Fibroblast of skin of right biceps (primary cell): Measurements from ENCODE around the gene YWHAQ.
"Not testable (repeated sequence)": the region's sequence is repeated elsewhere in the genome, so short reads cannot be mapped to it uniquely, and the experiment has no call there.

Experiments
- DNase-seq: peaks from one replicate; pipeline ENCODE4 v3.0.0-alpha.2; 2013

Gene YWHAQ

DNA sequence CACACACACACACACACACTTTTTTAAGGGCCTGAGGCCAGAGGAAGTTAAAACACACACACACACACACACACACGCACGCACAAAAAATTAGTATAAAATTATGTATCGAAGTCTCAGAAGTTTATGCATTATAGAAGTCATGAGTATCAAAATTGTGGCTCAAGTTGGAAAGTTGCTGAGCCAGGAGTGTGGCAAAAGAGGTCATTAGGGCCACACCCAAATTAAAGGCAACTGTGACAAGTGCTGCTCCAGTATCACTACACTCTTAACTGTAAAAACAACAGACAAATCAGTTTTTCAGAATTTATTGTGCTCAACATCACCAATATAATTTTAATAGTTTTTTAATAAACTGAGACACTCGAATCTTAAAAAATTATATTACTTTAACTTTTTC is 36.9 kb downstream of the YWHAQ start:
- no peak for DNase-seq

DNA sequence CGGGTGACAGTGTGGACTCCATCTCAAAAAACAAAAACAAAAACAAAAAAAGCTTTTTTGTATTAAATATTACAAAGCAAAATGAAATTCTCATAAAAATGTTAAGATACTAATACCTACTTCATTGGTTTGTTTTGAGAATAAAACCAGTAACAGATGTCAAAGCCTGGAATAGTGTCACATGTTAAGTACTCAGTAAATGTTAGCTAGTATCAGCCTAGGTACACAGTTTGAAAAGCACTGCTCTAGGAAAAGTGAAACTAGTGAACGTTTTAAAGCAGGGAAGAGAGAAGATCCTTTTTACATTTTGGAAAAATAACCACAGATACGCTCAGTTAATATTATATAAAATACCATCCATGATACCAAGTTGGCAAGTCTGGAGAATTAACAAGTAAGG is 38.1 kb downstream of the YWHAQ start:
- DNase-seq, result no peak

- no peak for DNase-seq
Measured at GRCh38 chr2:9590641-9591040, 40.2 kb downstream of the YWHAQ start.

DNA sequence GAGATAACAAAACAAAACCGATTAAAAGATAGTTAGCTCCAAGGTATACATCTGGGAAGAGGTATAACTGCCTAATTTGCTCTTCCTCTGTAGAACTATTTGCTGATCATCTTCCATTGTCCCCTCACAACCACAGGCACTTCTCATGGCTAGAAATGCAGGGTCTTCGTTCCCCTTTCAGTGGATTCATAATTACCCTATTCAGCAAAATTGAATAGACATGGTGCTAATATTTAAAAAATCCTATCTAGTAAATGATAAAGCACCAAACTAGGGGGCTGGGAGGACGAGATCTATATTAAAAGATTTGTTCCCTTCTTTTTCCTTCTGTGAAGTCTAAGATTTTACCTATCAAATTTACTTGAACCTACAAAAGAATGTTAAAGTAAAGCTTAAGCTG is 44.3 kb downstream of the YWHAQ start:
- no peak for DNase-seq

GRCh38 chr2:9585486-9585885 is 45.3 kb downstream of the YWHAQ start:
- no peak for DNase-seq

DNA sequence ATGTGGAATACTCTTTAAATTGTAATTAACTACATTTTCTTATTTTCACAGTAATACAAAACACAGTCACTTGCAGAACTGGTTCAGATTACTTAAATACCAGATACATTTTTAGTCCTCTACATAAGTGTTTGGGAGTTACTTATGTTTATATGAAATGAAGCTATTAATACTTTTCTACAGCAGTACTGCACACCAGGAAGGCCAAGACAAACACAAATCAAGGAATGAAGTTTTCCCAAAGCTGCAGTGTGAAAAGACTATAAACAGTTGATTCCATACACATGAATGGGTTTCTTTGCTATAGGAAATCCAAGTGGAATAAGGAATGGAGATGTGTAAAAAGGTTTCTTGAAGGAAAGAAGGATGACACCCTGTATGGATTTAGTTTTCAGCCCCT is 45.9 kb downstream of the YWHAQ start:
- DNase-seq, result not testable (repeated sequence)

GRCh38 chr2:9582624-9583023 is 48.2 kb downstream of the YWHAQ start:
- DNase-seq, result no peak

DNA sequence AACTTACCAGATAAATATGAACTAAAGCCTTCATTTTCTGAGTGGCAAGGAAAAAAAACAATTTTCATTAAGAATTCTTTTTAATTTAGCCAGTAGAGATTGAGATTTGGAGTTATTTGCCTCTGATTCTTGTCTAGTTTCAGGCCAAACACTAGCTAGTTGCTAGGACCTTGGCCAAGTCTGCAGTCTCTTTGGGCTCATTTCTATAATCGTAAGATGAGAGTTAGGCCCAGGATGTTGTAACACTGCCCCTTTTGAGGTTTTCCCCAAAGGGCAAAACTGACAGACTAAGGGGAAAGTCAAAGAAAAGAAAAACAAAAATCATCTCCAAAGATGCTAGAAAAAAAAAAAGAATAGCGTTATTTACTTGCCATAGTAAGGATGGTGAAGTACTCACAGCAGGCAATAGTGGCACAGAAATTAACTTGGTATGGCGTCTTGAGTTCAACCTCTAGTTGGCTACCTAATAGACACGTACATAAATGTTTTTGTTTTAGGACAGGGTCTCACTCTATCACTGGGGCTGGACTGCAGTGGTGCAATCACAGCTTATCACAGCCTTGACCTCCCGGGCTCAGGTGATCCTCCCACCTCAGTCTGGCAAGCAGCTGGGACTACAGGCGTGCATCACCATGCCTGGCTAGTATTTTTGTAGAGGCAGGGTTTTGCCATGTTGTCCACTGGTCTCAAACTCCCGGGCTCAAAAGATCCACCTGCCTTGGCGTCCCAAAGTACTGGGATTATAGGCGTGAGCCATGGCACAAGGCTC is 52.1 kb downstream of the YWHAQ start:
- DNase-seq, result no peak

GRCh38 chr2:9574331-9574730 is 56.5 kb downstream of the YWHAQ start:
- DNase-seq, result no peak

- no peak for DNase-seq
Measured at GRCh38 chr2:9573840-9574239, 57.0 kb downstream of the YWHAQ start.

DNA sequence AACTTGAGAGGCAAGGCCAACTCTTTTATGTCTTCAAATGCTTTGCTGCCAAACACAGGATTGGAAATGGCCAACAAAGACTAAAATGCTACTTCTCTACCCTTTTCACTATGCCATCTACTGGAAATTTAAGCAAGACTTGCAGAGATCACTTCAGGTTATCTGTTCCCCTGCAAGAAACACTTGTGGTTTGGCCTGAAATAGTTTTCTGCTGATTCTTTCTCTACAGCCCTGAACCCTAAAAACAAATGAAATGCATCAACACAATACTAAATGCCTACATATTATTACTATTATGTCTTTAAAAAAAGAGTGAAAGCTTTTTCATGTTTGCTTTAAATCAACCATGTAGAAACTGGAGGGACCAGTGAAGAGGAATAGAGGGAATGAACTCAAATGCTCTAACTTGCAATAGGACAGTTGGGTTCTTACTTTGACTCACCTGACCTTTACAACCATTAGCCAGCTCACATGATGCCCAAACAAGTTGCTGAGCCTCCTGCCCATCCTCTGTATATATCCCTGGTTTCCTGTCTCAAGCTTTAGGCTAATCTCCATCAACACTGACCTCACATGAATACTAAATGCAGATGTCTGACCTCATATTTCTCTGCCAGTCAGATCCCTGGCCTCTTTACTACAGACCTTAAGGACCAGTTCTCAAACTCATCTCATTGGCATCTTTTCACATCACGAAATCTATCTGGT is 57.6 kb downstream of the YWHAQ start:
- no peak for DNase-seq

- DNase-seq, result no peak
Measured at GRCh38 chr2:9570182-9571060, 60.4 kb downstream of the YWHAQ start.

DNA sequence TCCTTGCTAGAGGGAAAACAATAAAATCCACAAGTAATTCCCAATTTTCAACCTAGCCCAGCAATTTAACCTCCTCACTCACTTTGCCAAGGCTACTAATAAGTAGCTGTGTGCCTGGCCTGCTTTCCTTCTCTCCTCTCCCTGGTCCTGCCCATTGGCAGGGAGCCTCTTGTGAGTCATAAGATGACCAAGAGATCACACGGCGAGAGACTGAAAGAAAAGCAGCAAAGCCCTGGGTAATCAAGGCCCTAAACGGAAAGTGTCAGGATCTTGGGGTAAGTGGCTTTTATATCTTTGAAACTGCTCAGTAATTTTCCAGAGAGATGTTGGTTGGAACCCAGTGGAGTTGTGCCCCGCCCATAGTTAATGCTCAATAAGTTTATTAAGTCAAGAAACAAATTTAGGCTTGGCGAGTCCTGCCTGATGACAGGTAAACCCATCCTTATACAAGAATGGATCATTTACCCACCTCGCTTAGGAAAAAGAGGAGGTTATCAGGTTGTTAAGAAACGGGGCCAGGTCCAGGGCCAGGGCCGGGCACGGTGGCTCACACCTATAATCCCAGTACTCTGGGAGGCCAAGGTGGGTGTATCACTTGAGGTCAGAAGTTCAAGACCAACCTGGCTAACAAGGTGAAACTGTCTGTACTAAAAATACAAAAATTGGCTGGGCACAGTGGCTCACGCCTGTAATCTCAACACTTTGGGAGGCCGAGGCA is 65.2 kb downstream of the YWHAQ start:
- peak; percentile 87 for DNase-seq

DNA sequence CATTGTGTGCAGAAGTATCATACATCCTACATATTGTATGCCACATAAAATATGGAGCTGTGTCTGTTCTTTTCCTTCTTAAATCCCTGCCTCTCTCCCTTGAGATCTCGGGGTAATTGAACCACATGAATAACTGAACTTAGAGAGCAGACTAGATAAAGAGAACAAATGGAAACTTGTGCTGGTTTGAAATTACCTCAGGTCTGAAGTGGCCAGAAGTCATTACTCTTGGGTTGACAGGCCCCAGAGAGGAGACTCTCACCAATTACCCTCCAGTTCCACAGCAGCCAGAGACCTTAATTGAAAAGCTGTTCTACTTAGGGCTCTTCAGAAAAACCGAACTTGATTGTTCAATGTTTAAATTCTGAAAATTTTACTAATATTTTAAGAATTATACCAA is 70.2 kb downstream of the YWHAQ start:
- DNase-seq, result no peak

DNA sequence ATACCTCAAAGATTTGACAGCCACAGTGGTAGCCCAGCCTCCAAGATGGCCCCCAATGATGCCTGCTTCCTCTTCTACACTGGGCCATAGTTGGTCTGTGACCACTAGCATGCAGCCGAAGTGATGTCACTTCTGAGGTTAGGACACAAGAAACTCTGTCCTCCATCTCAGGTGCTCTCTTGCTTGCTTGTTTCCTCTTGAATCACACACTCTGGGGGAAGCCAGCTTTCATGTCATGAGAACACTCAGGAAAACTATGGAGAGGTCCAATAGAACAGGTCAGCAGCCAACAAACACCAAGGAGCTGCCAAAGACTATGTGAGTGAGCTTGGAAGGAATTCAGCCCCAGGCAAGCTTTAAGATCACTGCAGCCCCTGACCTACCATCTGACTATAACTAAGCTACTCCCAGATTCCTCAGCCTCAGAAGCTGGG is 71.8 kb downstream of the YWHAQ start:
- DNase-seq, result peak; percentile 77

DNA sequence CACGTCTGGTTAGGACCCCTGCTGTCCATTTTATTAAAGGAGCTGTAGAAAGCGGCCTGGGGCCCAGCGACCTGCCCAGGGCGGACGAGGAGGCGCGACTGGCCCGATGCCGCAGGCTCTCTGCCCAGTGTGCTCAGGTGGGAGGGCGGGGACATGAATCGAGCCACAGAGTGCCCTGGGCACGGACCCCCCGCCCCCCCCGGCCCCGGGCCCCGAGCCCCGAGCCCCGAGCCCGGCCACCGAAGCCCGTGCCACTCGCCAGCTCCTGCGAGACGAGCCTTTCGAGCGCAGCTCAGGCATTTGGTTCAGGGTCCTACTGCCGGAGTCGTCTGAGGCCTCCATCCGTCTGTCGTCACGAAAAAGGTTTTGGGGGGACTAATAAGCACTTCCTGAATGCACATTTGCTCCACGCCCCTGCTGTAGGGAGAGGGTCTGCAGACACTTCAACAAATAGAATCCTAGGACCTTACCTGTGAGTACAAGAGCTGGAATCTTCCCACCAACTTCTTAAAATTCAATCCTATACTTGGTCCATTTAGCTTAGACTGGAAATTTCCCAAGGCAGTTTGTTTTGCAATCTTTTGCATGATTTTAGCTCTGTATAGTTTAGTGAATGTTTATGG is 74.6 kb downstream of the YWHAQ start:
- peak; percentile 34 for DNase-seq

DNA sequence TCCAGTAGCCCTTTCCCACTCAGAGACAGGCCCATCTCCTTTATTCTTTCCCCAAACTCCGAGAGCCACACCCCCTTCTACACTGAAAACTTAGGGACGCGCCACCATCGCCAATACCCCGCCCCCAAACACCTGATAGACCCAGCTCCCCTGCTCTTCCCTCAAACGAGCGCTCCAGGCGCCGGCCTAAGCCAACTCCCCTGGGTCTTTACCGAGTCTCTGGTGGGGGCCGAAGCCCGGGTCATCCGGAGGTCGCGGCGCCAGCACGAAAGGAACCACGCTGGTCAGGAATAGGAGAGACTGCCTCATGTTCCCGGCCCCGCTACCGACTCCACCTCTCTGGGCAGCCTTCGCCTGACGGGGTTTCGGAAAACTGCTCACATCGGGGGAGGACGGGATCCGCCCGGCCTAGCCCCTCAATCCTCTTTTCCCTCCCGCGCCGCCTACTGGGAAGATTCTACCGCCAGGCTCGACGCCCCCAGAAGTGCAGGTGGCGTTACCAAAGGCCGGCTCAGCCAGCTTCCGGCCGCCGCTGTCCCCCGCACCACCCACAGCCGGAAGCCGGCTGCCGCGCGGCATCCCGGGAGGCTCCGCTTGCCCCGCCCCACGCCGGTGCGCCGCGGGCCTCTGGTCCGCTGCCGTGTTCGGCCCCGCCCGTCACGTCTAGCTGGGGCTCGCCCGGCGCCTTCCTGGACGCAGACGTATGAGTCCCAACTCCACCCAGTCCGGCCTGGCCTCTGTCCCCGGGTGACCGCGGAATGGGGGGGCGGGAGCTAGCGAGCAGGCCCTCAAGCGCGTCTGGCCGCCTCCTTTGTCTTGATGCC is 75.3 kb downstream of the YWHAQ start, which contains the start of gene ADAM17:
Gene ADAM17, minus strand, starts transcription at position 534 of the 824 bp plus-strand sequence. Its CDS starts 225 bp downstream, at position 309.
- peak; percentile 96 for DNase-seq

GRCh38 chr2:9554921-9555296 is 75.9 kb downstream of the YWHAQ start:
- peak; percentile 76 for DNase-seq

- DNase-seq, result peak; percentile 75
Measured at GRCh38 chr2:9552219-9553178, 78.3 kb downstream of the YWHAQ start.

DNA sequence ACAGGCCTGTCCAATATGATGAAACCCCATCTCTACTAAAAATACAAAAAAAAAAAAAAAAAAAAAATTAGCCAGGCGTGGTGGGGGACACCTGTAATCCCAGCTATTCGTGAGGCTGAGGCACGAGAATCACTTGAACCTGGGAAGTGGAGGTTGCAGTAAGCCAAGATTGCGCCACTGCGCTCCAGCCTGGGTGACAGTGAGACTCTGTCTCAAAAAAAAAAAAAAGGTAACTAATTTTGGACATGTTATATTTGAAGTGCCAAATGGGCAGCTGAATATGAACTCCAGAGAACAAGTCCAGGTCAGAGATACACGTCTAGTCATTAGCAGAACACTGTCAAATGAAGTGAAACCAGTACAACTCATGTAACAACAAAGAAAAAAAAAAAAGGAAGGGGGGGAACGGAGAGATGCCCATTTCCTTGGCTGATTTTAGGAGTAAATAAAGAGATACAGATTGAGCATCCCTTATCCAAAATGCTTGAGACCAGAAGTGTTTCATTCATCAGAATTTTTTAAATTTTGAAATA is 79.9 kb downstream of the YWHAQ start:
- not testable (repeated sequence) for DNase-seq
